ENCODE data around the gene TUBA4B.

The TUBA4B gene

DNA sequence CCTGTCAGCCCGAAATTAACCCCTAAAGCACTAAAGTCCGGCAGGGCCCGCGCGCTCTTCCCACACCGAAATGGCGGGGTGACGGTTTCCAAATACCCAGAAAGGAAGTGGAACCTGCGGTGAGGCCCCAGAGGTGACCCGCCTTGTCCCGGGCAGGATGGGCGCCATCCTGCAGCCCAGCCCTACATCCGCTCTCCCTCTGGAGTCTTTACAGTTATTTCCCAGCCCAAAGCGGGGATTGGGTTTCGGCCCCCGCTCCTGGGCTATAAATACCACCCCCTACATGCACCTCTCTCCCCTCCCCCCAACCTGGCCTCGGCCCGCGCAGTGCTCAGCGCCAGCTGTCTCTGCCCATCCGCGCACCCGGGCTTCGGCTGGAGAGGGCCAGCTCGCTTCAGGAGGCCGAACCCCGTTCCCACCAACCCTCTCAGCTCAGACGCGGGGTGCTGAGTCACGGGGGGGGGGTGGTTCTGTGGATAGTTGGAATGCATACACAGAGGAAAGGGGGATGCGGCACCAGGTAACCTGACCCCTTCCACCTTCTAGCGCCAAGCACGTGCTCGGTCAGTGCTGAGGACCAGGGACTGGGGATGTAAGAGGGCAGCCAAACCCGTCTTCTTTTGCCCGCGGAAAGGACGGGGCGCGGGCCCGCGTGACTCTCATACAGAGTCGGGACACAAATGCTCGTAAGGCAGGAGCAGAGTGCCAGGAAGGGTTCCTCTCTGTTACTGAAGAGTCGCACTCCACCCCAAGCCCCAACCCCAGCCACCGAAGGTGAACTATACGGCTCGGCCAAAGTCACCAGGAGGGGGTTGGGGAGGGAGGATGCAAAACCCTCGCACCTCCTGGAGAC is at the start of gene TUBA4B:
Gene TUBA4B, plus strand, starts transcription at position 344 of the 853 bp plus-strand sequence. Its CDS starts 165 bp downstream, at position 509.
- peak; percentile 48 for DNase-seq

DNA sequence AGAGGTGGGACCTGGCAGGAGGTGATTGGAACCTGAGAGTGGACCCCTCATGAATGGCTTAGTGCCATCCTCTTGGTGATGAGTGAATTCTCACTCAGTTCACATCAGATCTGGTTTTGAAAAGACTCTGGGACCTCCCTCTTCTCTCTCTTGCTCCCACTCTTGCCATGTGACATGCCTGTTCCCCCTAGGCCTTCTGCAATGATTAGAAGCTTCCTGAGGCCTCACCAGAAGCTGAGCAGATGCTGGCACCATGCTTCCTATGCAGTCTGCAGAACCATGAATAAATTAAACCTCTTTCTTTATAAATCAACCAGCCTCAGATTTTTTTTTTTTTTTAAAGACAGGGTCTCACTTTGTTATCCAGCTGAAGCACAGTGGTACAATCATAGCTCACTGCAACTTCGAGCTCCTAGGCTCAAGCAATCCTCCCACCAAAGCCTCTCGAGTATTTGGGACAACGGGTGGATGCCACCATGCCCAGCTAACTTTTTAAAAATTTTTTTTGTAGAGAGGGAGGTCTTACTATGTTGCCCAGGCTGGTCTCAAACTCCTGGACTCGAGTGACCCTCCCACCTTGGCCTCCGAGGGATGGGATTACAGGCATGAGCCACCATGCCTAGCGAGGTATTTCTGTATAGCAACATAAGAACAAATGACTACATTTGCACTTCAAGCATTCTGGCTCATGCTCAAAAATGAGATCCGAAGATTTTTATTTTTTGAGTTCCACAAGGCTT is 48.4 kb upstream of the TUBA4B start:
- no peak for DNase-seq

DNA sequence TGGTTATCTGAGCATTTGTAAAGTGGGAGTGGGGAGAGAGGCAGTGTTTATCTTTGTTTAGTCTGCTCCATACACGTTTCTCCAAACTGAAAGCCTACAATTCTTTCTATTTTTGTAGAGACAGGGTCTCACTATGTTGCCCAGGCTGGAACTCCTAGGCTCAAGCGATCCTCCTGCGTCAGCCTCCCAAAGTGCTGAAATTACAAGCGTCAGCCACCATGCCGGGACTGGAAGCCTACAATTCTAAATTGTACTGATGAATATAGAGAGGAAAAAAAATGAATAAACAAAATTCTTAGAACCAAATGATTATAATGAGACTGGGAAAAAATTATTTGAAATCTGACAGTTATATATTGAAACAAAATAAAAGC is 47.9 kb upstream of the TUBA4B start:
- no peak for DNase-seq

DNA sequence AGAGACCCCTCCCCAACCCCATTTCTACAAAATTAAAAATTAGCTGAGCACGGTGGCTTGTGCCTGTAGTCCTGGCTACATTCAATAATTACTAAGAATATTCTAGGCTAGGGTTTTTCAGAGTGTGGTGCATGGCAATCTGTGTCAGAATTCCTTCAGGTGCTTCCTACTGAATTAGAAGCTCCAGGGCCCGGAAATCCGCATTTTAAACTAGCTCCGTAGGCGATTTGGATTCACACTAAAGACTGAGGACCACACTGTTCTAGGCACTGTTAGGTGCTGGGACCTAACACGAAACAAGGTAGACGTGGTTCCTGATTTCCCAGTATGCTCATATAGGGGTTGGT is 47.1 kb upstream of the TUBA4B start:
- DNase-seq = no peak

DNA sequence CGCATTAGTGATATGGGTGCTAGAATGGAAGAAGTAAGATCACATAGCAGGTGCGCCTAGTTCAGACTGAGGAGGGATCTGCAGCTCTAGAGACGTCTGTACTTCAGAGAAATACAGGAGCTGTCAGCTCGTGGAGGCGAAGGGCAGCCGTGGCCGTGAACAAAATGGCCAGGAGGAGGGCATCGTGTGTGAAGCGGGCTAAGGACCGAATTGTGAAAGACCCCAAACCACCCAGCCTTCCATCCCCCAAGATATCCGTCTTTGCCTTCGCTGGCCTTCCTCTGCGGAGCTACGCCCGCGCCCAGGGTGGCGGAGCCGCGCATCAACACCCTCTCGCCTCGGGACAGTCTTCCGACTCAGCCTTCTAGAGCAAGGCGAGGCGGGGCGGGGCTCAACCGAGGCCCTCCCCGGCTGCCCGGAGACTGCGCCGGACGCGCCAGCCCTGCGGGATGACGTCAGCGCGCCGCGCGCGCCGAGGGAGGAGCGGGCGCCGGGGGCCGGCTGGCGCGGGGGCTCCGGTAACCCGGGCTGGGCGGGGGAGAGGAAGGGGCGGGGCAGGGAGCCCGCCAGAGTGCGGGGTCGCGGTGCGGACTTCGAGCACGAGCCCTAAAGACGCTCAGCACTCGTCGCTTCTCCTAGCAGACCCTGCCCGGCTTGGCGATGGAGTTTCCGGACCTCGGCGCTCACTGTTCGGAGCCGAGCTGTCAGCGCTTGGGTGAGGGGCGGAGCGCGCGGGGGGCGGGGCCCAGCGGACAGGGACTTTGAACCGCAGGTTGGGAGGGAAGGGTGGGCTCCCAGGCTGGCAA is 46.5 kb upstream of the TUBA4B start, which contains the start of gene ZFAND2B:
Gene ZFAND2B, plus strand, starts transcription at position 455 of the 806 bp plus-strand sequence. Its CDS starts 206 bp downstream, at position 661.
- peak; percentile 88 for DNase-seq

DNA sequence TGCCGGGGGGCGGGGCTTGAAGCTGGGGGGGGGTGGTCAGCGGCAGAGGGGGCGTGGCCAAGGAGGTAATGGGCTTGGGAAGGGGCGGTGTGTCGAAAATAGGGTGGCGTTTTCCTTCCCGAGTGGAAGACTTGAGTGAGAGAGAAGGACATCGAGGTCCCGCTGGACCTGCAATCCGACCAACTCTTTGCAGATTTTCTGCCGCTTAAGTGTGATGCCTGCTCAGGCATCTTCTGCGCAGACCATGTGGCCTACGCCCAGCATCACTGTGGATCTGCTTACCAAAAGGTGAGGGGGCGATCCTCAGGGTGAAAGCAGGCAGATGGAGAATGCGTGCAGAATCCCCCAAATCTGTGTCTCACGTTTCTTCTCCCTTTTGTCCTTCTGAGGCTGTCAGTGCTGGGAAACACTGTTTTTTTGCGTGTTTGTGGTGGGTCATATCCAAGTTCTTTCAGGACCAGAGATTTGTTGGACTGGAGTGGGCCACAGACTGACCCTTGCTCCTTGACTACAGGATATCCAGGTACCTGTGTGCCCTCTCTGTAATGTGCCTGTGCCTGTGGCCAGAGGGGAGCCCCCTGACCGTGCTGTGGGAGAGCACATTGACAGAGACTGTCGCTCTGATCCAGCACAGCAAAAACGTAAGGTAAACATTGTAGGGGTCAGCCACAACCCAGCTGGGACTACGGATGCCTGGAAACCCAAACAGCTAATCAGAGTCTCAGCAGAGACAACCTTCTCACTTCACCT is 45.7 kb upstream of the TUBA4B start:
- no peak for DNase-seq

DNA sequence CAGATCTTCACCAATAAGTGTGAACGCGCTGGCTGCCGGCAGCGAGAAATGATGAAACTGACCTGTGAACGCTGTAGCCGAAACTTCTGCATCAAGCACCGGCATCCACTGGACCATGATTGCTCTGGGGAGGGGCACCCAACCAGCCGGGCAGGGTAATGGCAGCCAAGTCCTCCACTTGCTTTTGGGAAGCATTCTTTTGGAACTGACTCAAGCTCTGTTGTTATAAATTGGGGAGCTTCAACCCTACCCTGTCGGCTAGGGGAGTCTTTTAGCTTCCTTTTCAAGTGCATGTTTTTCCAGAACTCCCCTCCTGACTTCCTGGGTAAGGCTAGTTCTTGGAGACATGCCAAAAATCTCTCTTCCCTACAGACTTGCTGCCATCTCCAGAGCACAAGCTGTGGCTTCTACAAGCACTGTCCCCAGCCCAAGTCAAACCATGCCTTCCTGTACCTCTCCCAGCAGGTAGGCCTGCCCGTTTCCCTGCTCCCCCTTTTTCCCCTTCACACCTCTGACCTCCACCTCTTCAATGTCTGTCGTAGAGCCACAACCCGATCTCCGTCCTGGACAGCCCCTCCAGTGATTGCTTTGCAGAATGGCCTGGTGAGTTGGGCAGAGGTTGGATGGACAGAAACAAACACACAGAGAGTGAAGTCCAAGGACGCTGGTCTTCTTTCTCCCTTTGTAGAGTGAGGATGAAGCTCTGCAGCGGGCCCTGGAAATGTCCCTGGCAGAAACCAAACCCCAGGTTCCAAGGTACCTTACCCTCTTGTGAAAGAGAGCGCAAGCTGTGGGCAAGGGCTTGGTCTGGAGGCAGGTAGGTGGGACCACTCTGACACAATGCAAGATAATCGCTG is 44.9 kb upstream of the TUBA4B start:
- DNase-seq = peak; percentile 40

DNA sequence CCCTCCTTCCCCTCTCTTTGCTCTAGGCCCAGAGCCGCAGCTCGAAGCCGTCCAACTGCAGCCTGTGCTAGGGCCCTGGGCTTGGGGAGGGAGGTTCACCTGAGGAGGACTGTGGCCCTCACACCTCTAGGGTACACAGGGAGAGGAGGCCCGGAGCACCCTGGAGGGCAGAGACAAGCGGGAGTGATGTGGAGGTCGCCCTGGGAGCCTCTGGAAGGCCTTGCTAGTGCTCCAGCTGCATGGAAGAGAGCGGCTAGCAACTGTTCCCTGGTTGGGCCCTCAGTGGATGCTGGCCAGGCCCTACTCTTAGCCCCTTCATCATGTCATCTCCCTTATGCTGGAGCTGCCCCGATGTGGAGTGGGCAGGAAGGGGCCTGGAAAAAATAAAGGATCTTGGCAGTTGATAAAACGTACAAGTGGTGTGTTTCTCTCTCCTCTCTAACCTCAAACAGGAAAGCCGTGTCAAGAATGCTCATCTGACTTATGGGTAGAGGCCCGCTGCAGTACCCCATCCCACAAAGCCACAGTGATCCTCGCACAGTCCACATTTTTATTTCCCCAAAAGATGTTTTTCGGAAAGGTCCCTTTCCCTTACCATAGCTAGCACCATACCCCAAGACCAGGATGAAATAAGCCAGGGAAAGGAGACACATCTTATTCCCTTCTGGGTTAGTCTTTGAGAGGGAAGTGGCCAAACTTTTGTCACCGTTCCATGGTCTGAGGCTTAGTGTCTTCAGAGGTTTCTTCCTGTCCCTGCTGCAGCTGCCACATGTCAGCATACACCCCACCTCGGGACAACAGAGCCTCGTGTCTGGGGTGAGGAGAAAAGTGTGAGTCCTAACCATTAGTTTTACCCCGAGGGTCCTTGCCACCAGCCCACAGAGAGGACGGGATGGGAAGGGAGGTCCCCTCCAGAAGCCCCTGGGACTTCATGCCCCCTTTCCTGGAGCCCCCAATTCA is 43.5 kb upstream of the TUBA4B start:
- no peak for DNase-seq

DNA sequence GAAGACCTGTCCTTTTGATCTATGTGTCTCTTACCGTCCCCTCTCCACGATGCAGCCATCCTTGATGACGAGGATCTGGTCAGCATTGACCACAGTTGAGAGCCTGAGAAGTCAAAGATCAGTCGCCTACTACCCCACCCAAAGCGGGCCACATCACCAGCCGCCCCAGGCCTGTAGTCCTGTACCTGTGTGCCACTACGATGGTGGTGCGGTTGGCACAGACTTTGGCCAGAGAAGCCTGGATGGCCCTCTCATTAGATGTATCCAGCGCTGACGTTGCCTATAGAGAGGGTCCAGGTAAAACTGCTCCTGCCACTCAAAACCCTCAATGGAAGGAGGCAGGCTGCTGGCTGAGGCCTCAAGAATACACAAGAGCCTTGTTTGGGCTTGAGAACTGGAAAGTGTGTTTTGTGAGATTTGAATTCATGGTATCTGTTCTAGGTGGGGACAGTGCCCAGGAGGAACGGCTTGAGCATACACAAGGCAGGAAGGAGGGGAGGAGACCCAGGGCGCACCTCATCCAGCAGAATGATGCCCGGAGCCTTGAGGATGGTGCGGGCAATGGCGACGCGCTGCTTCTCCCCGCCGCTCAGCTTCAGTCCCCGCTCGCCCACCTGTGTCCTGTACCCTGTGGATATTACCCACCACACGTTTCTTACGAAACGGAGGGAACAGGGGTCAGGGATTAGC is 42.7 kb upstream of the TUBA4B start:
- DNase-seq = no peak

DNA sequence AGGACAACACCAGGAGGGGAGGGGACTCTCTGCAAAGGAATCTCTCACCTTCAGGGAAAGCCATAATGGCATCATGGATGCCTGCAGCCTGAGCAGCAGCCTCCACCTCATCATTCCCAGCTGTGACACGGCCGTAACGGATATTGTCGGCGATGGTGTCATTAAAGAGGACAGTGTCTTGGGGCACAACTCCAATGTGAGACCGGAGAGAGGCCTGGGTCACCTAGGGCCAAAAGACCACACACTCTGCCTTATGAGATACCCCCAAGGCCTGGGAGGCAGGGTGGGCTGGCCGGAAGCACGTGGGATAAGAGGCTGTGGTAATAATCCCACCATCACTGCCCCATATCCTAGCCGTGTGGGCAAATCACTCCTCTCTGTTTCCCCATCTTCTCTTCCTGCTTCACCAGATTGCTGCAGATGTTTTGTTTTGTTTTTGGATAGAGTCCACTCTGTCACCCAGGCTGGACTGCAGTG is 42.1 kb upstream of the TUBA4B start:
- no peak for DNase-seq

DNA sequence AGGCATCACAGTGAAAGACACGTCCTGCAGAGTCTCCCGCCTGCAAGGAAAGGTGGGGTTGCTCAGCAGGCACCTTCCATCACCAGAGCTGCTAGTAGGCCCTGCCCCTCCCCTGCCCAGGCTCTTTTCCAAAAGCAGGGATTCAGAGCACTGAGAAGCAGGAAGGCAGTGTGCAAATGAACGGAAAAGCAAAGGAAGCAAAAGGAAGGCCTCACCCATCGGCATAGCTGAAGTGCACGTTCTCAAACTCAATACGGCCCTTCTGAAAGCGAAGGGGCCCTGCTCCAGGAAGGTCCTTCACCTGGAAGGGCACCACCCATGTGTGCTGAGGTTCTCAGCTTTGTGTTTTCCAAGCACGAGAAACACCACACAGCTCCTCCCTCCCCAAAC is 40.0 kb upstream of the TUBA4B start:
- no peak for DNase-seq

DNA sequence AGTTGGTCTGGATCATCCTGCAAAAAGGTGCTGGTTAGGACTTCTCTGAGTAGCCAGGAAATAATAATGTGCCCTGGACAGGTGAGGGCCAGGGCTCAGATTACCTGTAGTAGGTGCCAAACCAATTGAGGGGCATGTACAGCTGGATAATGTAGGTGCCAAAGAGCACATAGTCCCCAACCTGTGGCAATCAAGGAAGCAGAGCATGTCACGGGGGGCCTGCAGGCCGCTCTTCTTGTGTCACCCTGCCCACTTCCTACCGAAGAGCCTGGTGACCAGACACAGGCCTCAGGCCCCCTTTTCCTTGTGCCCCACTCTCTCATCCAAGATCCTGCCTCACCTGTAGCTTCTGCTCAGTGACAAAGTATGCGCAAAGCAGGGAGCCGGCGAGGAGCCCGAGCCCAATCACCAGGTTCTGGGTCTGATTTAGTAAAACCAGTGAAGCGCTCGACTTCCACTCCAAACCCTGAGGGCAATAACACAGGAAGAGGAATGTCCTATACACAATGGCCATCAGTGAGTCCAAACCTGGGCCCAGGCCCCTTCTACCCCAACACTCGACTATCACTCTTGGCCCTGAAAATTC is 39.5 kb upstream of the TUBA4B start:
- no peak for DNase-seq

DNA sequence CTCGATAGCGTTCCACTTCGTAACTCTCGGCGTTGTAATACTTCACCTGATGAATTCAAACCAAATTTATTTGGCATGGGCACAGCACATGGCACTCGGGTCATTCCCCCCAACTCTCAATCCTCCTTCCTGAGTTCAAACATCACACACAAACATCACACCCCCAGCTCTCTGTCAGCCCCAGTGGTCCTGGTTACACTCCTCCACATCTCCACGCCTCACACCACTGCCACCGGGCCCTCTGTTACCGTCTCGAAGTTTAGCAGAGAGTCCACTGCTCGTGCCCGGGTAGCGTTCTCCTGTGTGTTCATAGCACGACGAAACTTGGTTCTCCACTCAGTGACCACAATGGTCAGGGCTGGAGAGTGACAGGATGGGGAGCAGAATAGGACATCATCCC is 38.9 kb upstream of the TUBA4B start:
- DNase-seq = no peak

DNA sequence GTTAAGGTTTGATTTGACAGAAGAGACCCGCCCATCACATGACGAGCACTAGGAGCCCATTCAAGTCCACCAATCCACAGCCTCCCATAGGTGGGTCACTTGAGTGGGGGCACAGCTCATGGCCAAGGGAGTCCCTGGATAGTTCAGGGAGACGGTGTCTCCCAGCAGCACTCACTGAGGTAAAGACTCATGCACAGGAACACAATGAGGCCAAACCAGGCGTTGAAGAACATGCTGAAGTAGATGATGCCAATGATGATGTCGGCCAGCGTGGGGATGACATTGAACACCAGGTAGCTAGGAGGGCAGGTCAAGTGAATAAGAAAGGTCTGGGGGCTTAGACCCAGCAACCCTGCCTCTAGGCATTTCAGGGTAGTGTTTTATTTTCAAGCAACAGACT is 38.3 kb upstream of the TUBA4B start:
- no peak for DNase-seq

DNA sequence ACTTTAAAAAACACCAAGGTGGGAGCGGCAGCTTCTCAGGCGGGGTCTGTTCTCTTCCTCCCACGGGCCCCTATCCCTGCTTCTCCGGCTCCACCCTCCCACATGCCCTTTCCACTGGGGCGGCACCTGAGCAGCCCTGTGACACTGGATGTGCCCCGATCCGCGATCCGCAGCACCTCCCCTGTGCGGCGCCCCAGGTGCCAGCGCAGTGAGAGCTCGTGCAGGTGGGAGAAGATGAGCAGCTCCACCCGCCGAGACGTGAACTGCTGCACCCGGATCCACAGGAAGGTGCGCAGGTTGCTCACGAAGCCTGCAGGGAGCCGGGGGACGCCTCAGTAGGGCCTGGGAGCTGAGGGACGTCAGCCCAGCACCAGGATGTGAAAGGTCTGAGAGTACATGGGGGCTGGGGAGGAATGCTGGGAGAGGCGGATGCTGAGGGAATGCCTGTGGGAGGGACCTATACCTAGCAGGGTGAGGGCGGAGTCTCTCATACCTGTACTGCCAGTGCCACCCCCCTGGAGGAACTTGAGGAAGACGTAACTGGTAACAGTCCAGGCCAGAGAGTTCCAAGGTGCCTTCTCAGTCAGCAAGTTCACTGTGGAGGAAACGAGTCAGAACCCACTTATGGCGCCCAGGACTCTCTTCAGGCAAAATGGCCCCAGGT is 37.0 kb upstream of the TUBA4B start:
- DNase-seq = no peak

DNA sequence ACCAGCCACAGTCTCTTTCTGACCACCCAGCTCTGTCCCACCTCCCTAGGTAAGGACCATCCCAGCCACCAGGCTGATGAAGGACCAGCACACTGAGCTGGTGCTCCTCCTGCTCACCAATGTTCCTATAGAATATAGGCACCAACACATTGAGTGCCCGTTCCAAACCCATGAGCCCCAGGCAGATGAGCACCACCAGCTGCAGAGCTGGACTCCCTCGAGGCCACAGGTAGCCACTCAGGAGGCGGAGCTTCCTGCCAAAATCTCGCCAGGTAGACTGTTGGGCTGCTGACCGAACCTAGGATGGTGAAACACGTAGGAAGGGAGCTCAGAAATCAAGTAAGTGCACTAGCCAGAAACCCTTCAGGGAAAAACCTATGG is 36.5 kb upstream of the TUBA4B start:
- no peak for DNase-seq

DNA sequence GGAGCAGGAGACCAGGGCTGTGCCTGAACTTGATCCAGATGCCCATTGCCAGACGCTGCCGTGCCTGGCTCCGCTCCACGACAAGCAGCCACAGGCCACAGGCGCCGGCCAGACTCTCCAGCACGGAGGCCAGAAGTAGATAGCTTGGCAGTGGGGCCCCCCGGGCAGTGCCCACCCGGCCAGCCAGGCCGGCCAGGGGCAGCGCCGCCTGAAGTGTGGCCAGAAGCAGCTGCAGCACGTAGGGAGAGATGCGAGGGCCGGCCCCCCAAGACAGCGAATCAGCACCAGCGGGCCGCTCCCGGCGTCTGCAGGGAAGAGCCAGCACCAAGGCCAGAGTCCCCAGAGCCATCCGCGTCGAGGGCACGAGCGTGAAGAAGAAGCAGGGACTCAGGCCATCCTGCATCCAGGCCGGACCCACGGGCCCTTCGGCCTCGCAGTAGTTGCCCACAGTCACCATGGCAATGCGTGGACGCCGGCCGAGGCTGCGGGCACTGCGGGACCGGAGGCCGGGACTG is 34.8 kb upstream of the TUBA4B start:
- peak; percentile 76 for DNase-seq

Data from NCI-H226 (cell line).